GM21447 (cell line): ENCODE data around the gene SLC39A11.
"Not testable (repeated sequence)": the region's sequence is repeated elsewhere in the genome, so short reads cannot be mapped to it uniquely, and the experiment has no call there.

Experiments
- ATAC-seq: cut with Tn5 transposase; IDR thresholded peaks from one replicate; pipeline ENCODE4 v1.9.1; 2021; ENCODE audit not compliant: unreplicated experiment

The SLC39A11 gene

DNA sequence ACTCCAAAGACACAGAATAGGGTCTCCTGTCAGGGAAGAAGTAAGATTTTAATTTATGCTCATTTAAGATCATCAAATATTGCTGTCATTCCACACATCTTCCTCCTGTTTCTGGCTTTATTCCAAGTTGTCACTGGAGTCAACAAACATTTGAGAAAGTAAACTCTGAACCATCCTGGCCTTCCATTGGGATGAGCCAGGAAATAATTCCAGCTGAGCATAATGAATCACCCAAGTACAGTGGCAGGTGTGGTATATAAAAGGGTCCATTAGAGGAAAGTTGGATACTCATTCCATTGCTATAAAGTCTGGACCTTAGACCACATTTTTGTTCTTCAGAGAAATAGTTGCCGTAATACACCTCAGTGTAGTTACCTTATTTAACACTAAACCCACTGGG lies 246.1 kb downstream of the SLC39A11 start:
- no peak for ATAC-seq

DNA sequence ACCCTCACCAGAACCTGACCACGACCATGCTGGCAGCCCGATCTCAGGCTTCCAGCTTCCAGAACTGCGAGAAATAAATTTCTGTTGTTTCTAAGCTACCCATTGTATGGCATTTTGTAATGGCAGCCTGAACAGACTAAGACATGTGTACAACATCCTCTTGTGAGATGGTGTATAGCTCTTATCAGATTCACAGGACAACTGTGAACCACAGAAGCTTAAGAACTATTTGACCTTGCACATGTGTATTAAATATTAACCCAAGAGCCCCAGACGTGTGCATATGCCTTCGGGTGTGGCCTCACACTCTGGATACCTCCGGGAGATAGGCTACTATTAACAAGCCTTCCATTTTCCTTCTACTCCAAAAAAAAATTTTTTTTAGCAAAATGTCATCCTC lies 248.9 kb downstream of the SLC39A11 start:
- no peak for ATAC-seq

- no peak for ATAC-seq
These were observed 252.5 kb downstream of the SLC39A11 start for GRCh38 chr17:72840019-72840418.

- no peak for ATAC-seq
These were observed 253.3 kb downstream of the SLC39A11 start for GRCh38 chr17:72839131-72839725.

- no peak for ATAC-seq
These were observed 253.9 kb downstream of the SLC39A11 start for GRCh38 chr17:72838581-72838980.

DNA sequence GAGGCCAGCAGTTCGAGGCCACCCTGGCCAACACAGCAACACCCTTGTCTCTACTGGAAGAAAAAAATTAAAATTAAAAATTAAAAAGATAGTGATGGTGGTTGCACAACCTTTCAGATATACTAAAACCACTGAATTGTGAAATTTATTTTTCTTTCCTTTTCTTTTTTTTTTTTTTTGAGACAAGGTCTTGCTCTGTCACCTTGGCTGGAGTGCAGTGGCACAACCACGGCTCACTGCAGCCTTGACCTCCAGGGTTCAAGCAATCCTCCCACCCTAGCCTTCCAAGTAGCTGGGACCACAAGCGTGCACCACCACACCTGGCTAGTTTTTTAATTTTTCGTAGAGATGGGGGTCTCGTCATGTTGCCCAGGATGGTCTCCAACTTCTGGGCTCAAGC lies 254.4 kb downstream of the SLC39A11 start:
- ATAC-seq = no peak

- ATAC-seq = no peak
These were observed 255.2 kb downstream of the SLC39A11 start for GRCh38 chr17:72837335-72837734.

DNA sequence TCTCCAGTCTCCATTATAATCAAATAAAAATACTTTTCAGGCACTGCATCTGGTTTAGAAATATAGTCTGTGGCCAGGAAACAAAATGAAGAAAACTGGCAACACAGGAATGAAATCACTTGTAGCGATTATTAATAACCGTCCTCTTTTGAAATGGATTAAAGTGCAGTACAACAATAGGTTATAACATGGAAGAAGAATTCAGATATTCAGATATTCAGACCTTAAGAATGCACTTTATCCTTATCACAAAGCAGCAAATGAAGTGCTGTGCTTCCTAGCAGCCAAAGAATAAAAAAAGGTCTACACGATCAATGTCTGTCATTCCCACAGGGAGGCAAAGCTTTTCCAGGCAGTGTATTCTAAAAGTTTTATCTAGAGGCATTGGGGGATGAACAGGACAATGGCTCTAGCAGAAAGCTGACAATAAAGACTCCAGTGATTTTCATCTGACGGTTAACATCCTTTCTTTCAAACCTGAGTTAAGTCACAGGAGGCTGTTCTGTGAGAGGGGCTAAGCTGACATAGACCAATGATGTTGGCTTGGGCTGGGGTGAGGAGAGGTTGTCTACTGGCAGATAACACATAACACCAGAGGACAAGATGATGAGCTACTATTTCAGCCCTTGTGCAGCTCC lies 259.2 kb downstream of the SLC39A11 start:
- ATAC-seq = no peak

DNA sequence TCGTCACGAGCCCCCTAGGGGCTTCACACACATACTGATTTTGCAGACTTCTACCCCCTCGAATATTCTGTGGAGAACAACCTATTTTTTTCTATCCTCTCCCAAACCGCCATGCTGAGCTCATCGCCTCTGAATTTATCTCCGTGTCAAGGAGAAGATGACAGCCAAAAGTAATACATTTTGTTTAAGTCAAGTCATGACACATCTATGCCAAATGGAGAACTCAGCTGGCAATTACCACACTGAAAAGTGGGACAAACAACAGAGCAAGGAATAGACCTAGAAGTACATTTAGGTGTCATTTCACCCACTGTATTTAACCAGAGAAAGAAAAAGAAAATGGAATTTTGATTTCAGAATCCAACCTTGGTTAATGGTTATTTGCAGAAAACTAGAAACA lies 260.2 kb downstream of the SLC39A11 start:
- ATAC-seq = no peak

DNA sequence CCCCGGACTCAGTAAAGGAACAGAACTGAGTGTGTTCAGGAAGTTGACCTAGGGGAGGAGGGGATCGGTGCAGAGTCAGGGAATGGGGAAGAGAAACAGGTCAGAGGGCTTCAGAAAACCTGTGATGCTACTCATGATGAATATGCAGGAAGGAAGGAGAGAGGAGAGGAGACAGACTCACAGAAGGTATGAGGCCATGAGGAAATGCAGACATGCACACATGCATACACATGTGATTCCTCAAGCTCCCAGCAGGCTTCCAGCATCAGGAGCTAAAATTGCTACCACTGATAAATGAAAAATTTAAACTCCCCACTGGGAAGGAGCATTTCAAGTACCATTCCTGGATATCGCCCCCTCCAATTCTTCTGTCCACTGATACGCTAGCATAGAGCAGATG lies 262.6 kb downstream of the SLC39A11 start:
- ATAC-seq = no peak

- no peak for ATAC-seq
These were observed 265.9 kb downstream of the SLC39A11 start for GRCh38 chr17:72826602-72827001.

DNA sequence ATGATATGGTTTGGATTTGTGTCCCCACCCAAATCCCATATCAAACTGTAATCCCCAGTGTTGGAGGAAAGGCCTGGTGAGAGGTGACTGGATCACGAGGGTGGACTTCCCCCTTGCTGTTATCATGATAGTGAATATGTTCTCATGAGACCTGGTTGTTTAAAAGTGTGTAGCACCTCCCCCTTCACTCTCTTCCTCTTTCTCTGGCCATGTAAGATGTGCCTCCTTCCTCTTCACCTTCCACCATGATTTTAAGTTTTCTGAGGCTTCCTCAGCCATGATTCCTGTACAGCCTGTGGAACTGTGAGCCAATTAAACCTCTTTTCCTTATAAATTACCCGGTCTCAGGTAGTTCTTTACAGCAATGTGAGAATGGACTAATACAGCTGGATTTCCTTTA lies 266.4 kb downstream of the SLC39A11 start:
- not testable (repeated sequence) for ATAC-seq

- no peak for ATAC-seq
These were observed 267.3 kb downstream of the SLC39A11 start for GRCh38 chr17:72825218-72825617.

DNA sequence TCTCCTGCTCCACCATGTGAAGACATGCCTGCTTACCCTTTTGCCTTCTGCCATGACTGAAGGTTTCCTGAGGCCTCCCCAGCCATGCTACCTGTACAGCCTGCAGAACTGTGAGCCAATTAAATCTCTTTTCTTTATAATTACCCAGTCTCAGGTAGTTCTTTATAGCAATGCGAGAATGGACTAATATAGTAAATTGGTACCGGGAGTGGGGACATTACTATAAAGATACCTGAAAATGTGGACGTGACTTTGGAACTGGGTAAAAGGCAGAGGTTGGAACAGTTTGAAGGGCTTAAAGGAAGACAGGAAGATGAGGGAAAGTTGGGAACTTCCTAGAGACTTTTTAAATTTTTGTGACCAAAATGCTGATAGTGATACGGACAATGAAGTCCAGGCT lies 268.2 kb downstream of the SLC39A11 start:
- not testable (repeated sequence) for ATAC-seq

GRCh38 chr17:72822358-72823023 lies 270.0 kb downstream of the SLC39A11 start:
- no peak for ATAC-seq

GRCh38 chr17:72816406-72816805 lies 276.1 kb downstream of the SLC39A11 start:
- ATAC-seq = no peak

DNA sequence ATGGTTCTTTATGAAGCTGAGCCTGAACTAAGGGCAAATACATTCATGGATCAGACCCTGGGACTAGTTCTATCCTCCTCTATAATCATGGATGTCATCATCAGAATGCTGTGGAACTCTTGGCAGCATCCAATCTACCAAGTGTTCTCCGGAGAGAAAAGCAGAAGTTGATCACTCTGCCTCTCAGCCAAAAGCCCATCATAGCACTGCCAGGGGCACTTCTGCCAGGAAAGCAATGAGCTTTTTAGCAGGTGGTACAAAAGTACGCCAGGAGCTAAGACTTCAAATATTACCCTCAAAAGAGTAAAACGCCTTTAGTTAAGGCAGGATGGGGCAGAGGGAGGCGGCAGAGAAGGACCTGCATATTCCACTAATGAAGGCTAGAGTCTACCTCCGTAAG lies 279.0 kb downstream of the SLC39A11 start:
- ATAC-seq = no peak

DNA sequence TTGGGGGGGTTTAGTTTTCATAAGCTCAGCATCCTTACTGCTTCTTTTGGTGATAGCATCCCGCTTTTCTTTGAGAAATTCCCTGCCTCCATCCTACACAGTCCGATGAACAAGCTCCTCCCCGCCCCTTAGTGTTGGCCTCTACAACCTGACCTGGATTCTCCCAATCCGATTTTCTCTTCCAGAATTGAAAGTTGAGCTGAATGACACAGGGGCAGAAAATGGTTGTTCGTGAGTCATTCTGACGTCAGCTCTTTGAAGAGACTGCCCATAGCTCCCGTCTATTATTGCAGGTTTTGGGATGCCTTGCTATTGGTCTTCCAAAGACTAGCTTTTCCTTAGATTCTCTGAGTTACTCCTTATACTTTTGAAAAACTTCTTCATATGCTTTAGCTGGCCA lies 279.7 kb downstream of the SLC39A11 start:
- no peak for ATAC-seq

GRCh38 chr17:72811976-72812687 lies 280.4 kb downstream of the SLC39A11 start:
- no peak for ATAC-seq

DNA sequence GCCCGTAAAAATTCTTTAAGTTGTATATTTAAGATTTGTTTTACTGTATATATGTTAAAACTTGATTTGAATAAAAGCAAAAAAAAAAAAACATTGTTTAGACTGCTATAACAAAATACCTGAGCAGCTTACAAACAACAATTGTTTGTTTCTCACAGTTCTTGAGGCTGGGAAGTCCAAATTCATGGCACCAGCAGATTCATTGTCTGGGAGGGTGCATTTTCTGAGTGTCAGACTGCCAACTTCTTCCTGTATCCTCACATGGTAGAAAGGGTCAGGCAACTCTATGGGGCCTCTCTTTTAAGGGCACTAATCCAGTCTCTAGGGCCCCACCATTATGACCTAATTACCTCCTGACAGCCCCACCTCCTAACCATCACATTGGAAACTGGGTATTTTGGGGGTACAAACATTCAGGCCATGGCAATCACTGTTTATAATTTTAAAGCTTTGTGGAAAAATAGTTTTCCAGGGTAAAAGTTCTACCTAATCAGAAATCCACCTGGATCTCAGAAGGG lies 281.4 kb downstream of the SLC39A11 start:
- ATAC-seq = no peak

DNA sequence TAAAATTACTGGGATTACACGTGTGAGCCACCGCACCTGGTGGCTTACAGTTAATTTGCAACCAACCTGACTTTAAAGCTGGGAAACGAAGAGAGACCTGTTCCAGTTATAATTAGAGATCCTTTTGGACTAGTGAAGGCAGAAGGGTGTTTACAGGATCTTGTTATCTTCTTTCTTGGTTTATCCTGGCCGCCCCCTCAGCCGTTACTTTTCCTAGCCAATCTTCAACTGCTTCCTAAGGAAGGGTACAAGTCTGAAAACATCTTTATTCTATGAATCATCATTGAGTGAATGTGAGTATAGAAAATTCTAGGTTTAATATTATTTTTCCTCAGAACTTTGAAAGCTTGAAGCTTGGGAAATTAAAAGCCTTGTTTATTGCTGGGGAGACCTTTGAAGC lies 286.5 kb downstream of the SLC39A11 start:
- no peak for ATAC-seq
